SK-N-SH (cell line): Measurements from ENCODE around the gene TRIM29. TPM values are rescaled to one million over a fixed set of nuclear protein-coding genes. Genes with fewer than 3 reads are reported as not detected.

Source experiments
- CTCF ChIA-PET: fragments of 300-600, 350-600 bp; formaldehyde crosslinking; extraction: SDS; loops from one replicate; lab custom pipeline; 2021; lab: Yijun Ruan, JAX
- POLR2A ChIA-PET: fragments of 350-600 bp; sonication (Branson Sonifier 250); formaldehyde crosslinking; extraction: SDS; loops from one replicate; lab custom pipeline; 2020; ENCODE audit warnings: antibody characterized with exemption, inconsistent platforms; lab: Yijun Ruan, JAX
- DNase-seq: peaks from one replicate; pipeline ENCODE4 v3.0.0; 2012
- H2AFZ ChIP-seq: fragments of 200-600 bp; sonication (generic); 2 replicates; pipeline ENCODE4 v1.8.1; 2016; ENCODE audit warnings: antibody characterized with exemption, mild to moderate bottlenecking, low read depth
- H3F3A ChIP-seq: fragments of 200-600 bp; sonication (generic); replicated peaks from 2 replicates; pipeline ENCODE3; 2016; ENCODE audit warnings: antibody characterized with exemption, mild to moderate bottlenecking; ENCODE audit not compliant: insufficient read depth
- H3K27ac ChIP-seq, 2 experiments: fragments of 200-500 bp in 1 of 2; fragments of 200-600 bp in 1 of 2; sonication (Bioruptor generic) in 1 of 2; sonication (generic), shearing (Covaris generic) in 1 of 2; 2 replicates each; pipeline versions ENCODE4 v1.5.1 to v1.6.1; 2014 to 2016; ENCODE audit warnings: low read depth in 2 of 2, inconsistent platforms in 1 of 2, low read length in 1 of 2, mild to moderate bottlenecking in 1 of 2, mixed read lengths in 1 of 2
- H3K27me3 ChIP-seq: fragments of 200-600 bp; sonication (generic), shearing (Covaris generic); 2 replicates; pipeline ENCODE4 v1.6.1; 2016; ENCODE audit warnings: mixed run types; ENCODE audit not compliant: insufficient read depth
- H3K36me3 ChIP-seq, 2 experiments: fragments of 200-500 bp in 1 of 2; fragments of 200-600 bp in 1 of 2; sonication (Bioruptor generic) in 1 of 2; sonication (generic) in 1 of 2; replicated peaks in 1 of 2; 2 replicates each; pipeline versions ENCODE3 to v1.5.1; 2014 to 2016; ENCODE audit warnings: low read length in 1 of 2, mild to moderate bottlenecking in 1 of 2; ENCODE audit not compliant: insufficient read depth in 2 of 2, control insufficient read depth in 1 of 2
- H3K4me1 ChIP-seq, 2 experiments: fragments of 200-500 bp in 1 of 2; fragments of 200-600 bp in 1 of 2; sonication (Bioruptor generic) in 1 of 2; sonication (generic), shearing (Covaris generic) in 1 of 2; 2 replicates each; pipeline versions ENCODE4 v1.5.1 to v1.6.1; 2014 to 2016; ENCODE audit warnings: low read depth in 1 of 2, low read length in 1 of 2, mixed run types in 1 of 2; ENCODE audit not compliant: insufficient read depth in 2 of 2, control insufficient read depth in 1 of 2
- H3K4me2 ChIP-seq: fragments of 200-600 bp; sonication (generic), shearing (Covaris generic); 2 replicates; pipeline ENCODE4 v1.6.1; 2017; ENCODE audit warnings: mixed run types
- H3K4me3 ChIP-seq, 2 experiments: fragments of 200-500 bp in 1 of 2; fragments of 200-600 bp in 1 of 2; sonication (Bioruptor generic) in 1 of 2; sonication (generic), shearing (Covaris generic) in 1 of 2; 2 replicates each; pipeline versions ENCODE4 v1.5.1 to v1.8.1; 2014 to 2016; ENCODE audit warnings: low read depth in 2 of 2, inconsistent platforms in 1 of 2, low read length in 1 of 2, mild to moderate bottlenecking in 1 of 2, mixed read lengths in 1 of 2, moderate library complexity in 1 of 2
- H3K79me2 ChIP-seq: fragments of 200-600 bp; sonication (generic); 2 replicates; pipeline ENCODE4 v1.8.1; 2017; ENCODE audit warnings: mild to moderate bottlenecking; ENCODE audit not compliant: insufficient read depth
- H3K9ac ChIP-seq: fragments of 200-600 bp; sonication (generic); 2 replicates; pipeline ENCODE4 v1.6.1; 2017; ENCODE audit warnings: mixed run types
- H3K9me2 ChIP-seq: fragments of 200-600 bp; sonication (generic); 2 replicates; pipeline ENCODE4 v1.6.1; 2017; ENCODE audit warnings: mixed run types
- H3K9me3 ChIP-seq: fragments of 200-600 bp; sonication (generic); 2 replicates; pipeline ENCODE4 v1.6.1; 2017; ENCODE audit warnings: mixed run types, mild to moderate bottlenecking, moderate library complexity
- H4K20me1 ChIP-seq: fragments of 200-600 bp; sonication (generic); 2 replicates; pipeline ENCODE4 v1.6.1; 2017; ENCODE audit warnings: mild to moderate bottlenecking, mixed run types; ENCODE audit not compliant: insufficient read depth
- CHD2 ChIP-seq: fragments of 150-350 bp; IDR thresholded peaks from 2 replicates; pipeline ENCODE4 v1.6.1; 2018; ENCODE audit warnings: low read length; ENCODE audit not compliant: partially characterized antibody
- CTCF ChIP-seq: fragments of 200-600 bp; sonication (generic); IDR thresholded peaks from 2 replicates; pipeline ENCODE4 v1.6.1; 2017; ENCODE audit warnings: antibody characterized with exemption, mild to moderate bottlenecking, moderate library complexity
- ELF1 ChIP-seq: IDR thresholded peaks from 2 replicates; pipeline ENCODE4 v1.4.0; 2012
- EZH2phosphoT487 ChIP-seq: fragments of 200-600 bp; sonication (generic); IDR thresholded peaks from 2 replicates; pipeline ENCODE4 v1.6.1; 2017; ENCODE audit warnings: low read depth, mixed run types, mild to moderate bottlenecking, antibody characterized with exemption, moderate library complexity, borderline replicate concordance
- FOSL2 ChIP-seq: IDR thresholded peaks from 2 replicates; pipeline ENCODE4 v1.4.0; 2012; ENCODE audit warnings: low read depth, mild to moderate bottlenecking, moderate library complexity, borderline replicate concordance
- GATA2 ChIP-seq: sonication (generic); formaldehyde crosslinking; IDR thresholded peaks from 2 replicates; pipeline ENCODE4 v1.5.0; 2020; ENCODE audit warnings: mild to moderate bottlenecking, missing genetic modification reagents
- IRF3 ChIP-seq: fragments of 150-350 bp; IDR thresholded peaks from 2 replicates; pipeline ENCODE4 v1.6.1; 2016; ENCODE audit warnings: mild to moderate bottlenecking, low read depth, low read length
- MEF2A ChIP-seq: IDR thresholded peaks from 2 replicates; pipeline ENCODE4 v1.4.0; 2012; ENCODE audit warnings: low read depth, borderline replicate concordance
- NRF1 ChIP-seq: IDR thresholded peaks from 2 replicates; pipeline ENCODE4 v1.6.1; 2012; ENCODE audit warnings: low read depth, mild to moderate bottlenecking, low read length
- POLR2AphosphoS5 ChIP-seq: IDR thresholded peaks from 2 replicates; pipeline ENCODE4 v1.6.1; 2012; ENCODE audit warnings: low read depth, low read length
- RAD21 ChIP-seq: IDR thresholded peaks from 2 replicates; pipeline ENCODE4 v1.6.1; 2012; ENCODE audit warnings: mild to moderate bottlenecking, low read length
- RFX5 ChIP-seq: IDR thresholded peaks from 2 replicates; pipeline ENCODE4 v1.6.1; 2012; ENCODE audit warnings: mild to moderate bottlenecking, improper control_type of control experiment, low read length
- TAF1 ChIP-seq: IDR thresholded peaks from 2 replicates; pipeline ENCODE4 v1.6.1; 2012; ENCODE audit warnings: low read depth, mild to moderate bottlenecking, low read length, moderate library complexity, borderline replicate concordance
- TCF12 ChIP-seq: IDR thresholded peaks from 2 replicates; pipeline ENCODE4 v1.4.0; 2012
- TEAD4 ChIP-seq: IDR thresholded peaks from 2 replicates; pipeline ENCODE4 v1.4.0; 2012; ENCODE audit warnings: mild to moderate bottlenecking, borderline replicate concordance; ENCODE audit not compliant: insufficient read depth
- WGBS: methylation state at CpG from one replicate; pipeline ENCODE4 v1.1.6; 2017; ENCODE audit warnings: low lambda C conversion rate; 5-methylcytosine and 5-hydroxymethylcytosine counted together
- polyA plus RNA-seq, 3 experiments: library from polyadenylated mRNA; depleted of rRNA; stranded (reverse); fragments of >200 nt; gene quantifications; 2 replicates each; pipeline ENCODE4 v1.2.3, GENCODE V29; 2012

Gene TRIM29
- polyA plus RNA-seq, 1 of the 3 experiments (the other 2 are of a cell fraction): 0.03 TPM

GRCh38 chr11:120149246-120149645 is 11.3 kb upstream of the TRIM29 start:
- Histone ChIP-seq H3K27ac (no peak overlapping the region), H3K9me2 (no peaks in the 10 kb centered on the region), H3K4me2 (no peak overlapping the region), H3K9ac (no peak overlapping the region), H3F3A (no peaks in the 10 kb centered on the region), H3K27me3 (peaks cover 10% of the 10 kb centered on the region; the same call in 1 of the 2 replicates), H3K4me3 (no peak overlapping the region), H2AFZ (no peak overlapping the region), H4K20me1 (no peaks in the 10 kb centered on the region), H3K36me3 (no peaks in the 10 kb centered on the region), H3K4me1 (peaks cover 0 to 6% of the 10 kb centered on the region in 2 experiments; a peak in 2 of 4 replicates), H3K9me3 (no peaks in the 10 kb centered on the region), H3K79me2 (no peaks in the 10 kb centered on the region)
- POLR2A ChIA-PET: no interaction called here
- no peak for TF ChIP-seq GATA2 (CRISPR knock-in tag)
- no peak for TF ChIP-seq RAD21
- TF ChIP-seq EZH2phosphoT487: no peak
- no peak for TF ChIP-seq TEAD4
- CTCF ChIA-PET: interaction anchor here (0.7 to 1.8 kb wide), 2 partner anchors 82 to 150 kb away, joined by 3 read pairs; no protein-coding TSS in a partner anchor
- no peak for DNase-seq
- WGBS: 72% methylated on average over 3 of the region's 3 CpGs

- no peaks in the 10 kb centered on the region for H3K36me3 ChIP-seq
- ChIA-PET CTCF (interaction anchor here (1.0 to 1.8 kb wide), 4 partner anchors 17 to 83 kb away, joined by 3 to 8 read pairs (median 6); no protein-coding TSS in a partner anchor), POLR2A (no interaction called here)
- H3K9me2 ChIP-seq: no peaks in the 10 kb centered on the region
- H3K4me3 ChIP-seq: no peak overlapping the region
- H3K4me2 ChIP-seq: no peak overlapping the region
- H3K9me3 ChIP-seq: no peaks in the 10 kb centered on the region
- H3K27ac ChIP-seq: no peak overlapping the region
- H3K9ac ChIP-seq: no peak overlapping the region
- WGBS: 69% methylated on average over 4 of the region's 5 CpGs
- no peaks in the 10 kb centered on the region for H4K20me1 ChIP-seq
- no peak overlapping the region for H2AFZ ChIP-seq
- TF ChIP-seq TCF12 (no peak), TAF1 (no peak), RAD21 (no peak), CTCF (no peak), TEAD4 (no peak), POLR2AphosphoS5 (no peak), FOSL2 (no peak), EZH2phosphoT487 (no peak), IRF3 (no peak), CHD2 (no peak), NRF1 (no peak), MEF2A (no peak), ELF1 (no peak), RFX5 (no peak)
- peaks cover 20% of the 10 kb centered on the region; the same call in 1 of the 2 replicates for H3K27me3 ChIP-seq
- no peaks in the 10 kb centered on the region for H3F3A ChIP-seq
- no peaks in the 10 kb centered on the region for H3K79me2 ChIP-seq
- DNase-seq: no peak
- peaks cover 0 to 19% of the 10 kb centered on the region in 2 experiments; a peak in 2 of 4 replicates for H3K4me1 ChIP-seq
Measured at GRCh38 chr11:120147950-120148270, 10.0 kb upstream of the TRIM29 start.
